Mammary epithelial cell (primary cell): ENCODE measurements around the gene CAMSAP3.

Experiments
- CTCF ChIP-seq, 2 donors: IDR thresholded peaks in 1 of 2; conservative IDR thresholded peaks in 1 of 2; 2 replicates each; pipeline ENCODE4 v1.5.1; 2011 to 2012; ENCODE audit warnings: inconsistent platforms in 2 of 2, low read length in 2 of 2, mild to moderate bottlenecking in 2 of 2, control low read depth in 1 of 2, low read depth in 1 of 2; ENCODE audit not compliant: insufficient read depth in 1 of 2; ENCODE audit errors: extremely low read depth in 1 of 2
- EZH2 ChIP-seq: IDR thresholded peaks from 2 replicates; pipeline ENCODE4 v1.6.1; 2012; ENCODE audit warnings: low read length, inconsistent platforms, borderline replicate concordance

- no peak for TF ChIP-seq CTCF (conservative IDR thresholded peaks at IDR 0.05 in 1 of 2, IDR thresholded peaks at IDR 0.05 in 1 of 2; ENCODE audit: extremely low read depth in 1 of 2, insufficient read depth in 1 of 2, low read depth in 1 of 2, low read length in 2 of 2)
- TF ChIP-seq EZH2: no peak
Measured at GRCh38 chr19:7622933-7623685, 27.4 kb downstream of the CAMSAP3 start.
